NT2/D1 (cell line): Measurements from ENCODE around the gene ATP23.

ENCODE experiments used
- YY1 ChIP-seq: IDR thresholded peaks from 2 replicates; pipeline ENCODE4 v1.6.1; 2011; ENCODE audit not compliant: insufficient read length, insufficient read depth
- ZNF274 ChIP-seq: IDR thresholded peaks from 2 replicates; pipeline ENCODE4 v1.6.1; 2011; ENCODE audit warnings: mild to moderate bottlenecking, low read depth, low read length

DNA sequence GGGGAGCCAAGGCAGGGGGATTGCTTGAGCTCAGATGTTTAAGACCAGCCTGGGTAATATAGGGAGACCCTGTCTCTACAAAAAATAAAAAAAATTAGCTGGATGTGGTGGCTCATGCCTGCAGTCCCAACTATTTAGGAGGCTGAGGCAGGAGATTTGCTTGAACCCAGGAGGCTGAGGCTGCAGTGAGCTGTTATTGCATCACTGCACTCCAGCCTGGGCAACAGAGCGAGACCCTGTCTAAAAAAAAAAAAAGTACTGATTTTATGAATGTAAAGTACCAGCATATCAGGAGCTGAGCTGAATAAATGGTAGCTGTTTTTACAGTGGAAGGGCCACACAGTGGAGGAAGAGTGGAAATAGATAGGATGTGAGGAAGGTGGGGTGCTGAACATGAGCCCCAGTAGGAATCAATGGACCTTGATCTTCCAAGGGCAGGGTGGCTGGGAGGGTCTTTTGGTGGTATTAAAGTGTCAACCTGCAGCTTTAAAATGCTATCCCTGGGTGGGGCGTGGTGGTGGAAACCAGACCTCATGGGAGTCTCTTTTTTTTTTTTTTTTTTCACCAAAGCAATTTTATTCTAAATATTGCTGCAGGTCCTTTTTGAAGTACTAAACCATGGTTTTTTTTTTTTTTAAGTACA lies 2.2 kb downstream of the ATP23 start:
- TF ChIP-seq ZNF274: no peak
- TF ChIP-seq YY1: no peak
